Endothelial cell of umbilical vein (primary cell): ENCODE data around the gene IFIT1B.

Source experiments
- EZH2 ChIP-seq: IDR thresholded peaks from 2 replicates; pipeline ENCODE4 v1.6.1; 2012; ENCODE audit warnings: borderline replicate concordance, low read depth, mild to moderate bottlenecking, moderate library complexity, low read length, inconsistent platforms; ENCODE audit not compliant: severe bottlenecking
- FOS ChIP-seq: IDR thresholded peaks from 2 replicates; pipeline ENCODE4 v1.6.1; 2011; ENCODE audit warnings: mild to moderate bottlenecking, low read length, moderate library complexity, borderline replicate concordance; ENCODE audit not compliant: insufficient read depth
- JUN ChIP-seq: IDR thresholded peaks from 2 replicates; pipeline ENCODE4 v1.6.1; 2011; ENCODE audit warnings: borderline replicate concordance, low read depth; ENCODE audit not compliant: insufficient read length, insufficient read depth
- MYC ChIP-seq: IDR thresholded peaks from one replicate; pipeline ENCODE4 v1.6.1; 2011; ENCODE audit warnings: mild to moderate bottlenecking, low read depth, low read length
- POLR2A ChIP-seq: IDR thresholded peaks from 2 replicates; pipeline ENCODE4 v1.6.1; 2012; ENCODE audit warnings: low read depth, mild to moderate bottlenecking, control low read depth, low read length
- POLR2AphosphoS5 ChIP-seq: IDR thresholded peaks from 2 replicates; pipeline ENCODE4 v1.6.1; 2012; ENCODE audit warnings: low read depth, mild to moderate bottlenecking, control low read depth, low read length, moderate library complexity; ENCODE audit not compliant: insufficient read depth
- TF ChIP-seq, protein P1 (sequence below), 2 donors: IDR thresholded peaks; 1 replicate in 1 of 2; 2 replicates in 1 of 2; pipeline ENCODE4 v1.5.1; 2011; ENCODE audit warnings: low read length in 2 of 2, mild to moderate bottlenecking in 2 of 2, moderate library complexity in 2 of 2, control low read depth in 1 of 2, inconsistent platforms in 1 of 2, low read depth in 1 of 2; ENCODE audit not compliant: insufficient read depth in 1 of 2; ENCODE audit errors: extremely low read depth in 1 of 2
- TF ChIP-seq, protein P2 (sequence below): IDR thresholded peaks from 2 replicates; pipeline ENCODE4 v1.6.1; 2011; ENCODE audit not compliant: insufficient read depth, insufficient read length

DNA sequence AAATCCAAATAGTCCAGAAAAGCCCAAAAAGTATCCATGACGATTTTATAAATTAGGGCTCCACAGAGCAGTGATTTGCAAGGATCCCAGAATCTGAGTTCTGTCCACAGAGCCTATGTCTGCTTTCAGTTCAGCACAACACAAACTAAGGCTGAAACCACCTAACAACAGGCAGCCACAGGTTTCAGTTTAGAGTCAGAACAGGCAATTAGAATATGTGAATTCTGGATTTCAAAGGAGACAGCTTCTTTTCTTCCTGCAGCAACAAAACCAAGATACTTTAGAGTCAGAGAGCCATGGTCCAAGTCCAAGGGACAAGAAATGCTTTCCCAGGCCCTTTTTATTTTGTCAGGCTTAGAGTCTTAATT is 26.5 kb upstream of the IFIT1B start:
- TF ChIP-seq EZH2 (no peak), POLR2AphosphoS5 (no peak), POLR2A (no peak), FOS (no peak), MYC (no peak), JUN (no peak)
- TF ChIP-seq, protein P1, sequence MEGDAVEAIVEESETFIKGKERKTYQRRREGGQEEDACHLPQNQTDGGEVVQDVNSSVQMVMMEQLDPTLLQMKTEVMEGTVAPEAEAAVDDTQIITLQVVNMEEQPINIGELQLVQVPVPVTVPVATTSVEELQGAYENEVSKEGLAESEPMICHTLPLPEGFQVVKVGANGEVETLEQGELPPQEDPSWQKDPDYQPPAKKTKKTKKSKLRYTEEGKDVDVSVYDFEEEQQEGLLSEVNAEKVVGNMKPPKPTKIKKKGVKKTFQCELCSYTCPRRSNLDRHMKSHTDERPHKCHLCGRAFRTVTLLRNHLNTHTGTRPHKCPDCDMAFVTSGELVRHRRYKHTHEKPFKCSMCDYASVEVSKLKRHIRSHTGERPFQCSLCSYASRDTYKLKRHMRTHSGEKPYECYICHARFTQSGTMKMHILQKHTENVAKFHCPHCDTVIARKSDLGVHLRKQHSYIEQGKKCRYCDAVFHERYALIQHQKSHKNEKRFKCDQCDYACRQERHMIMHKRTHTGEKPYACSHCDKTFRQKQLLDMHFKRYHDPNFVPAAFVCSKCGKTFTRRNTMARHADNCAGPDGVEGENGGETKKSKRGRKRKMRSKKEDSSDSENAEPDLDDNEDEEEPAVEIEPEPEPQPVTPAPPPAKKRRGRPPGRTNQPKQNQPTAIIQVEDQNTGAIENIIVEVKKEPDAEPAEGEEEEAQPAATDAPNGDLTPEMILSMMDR (IDR thresholded peaks at IDR 0.05; ENCODE audit: extremely low read depth in 1 of 2, insufficient read depth in 1 of 2, low read depth in 1 of 2, low read length in 2 of 2): no peak
- TF ChIP-seq, protein P2, sequence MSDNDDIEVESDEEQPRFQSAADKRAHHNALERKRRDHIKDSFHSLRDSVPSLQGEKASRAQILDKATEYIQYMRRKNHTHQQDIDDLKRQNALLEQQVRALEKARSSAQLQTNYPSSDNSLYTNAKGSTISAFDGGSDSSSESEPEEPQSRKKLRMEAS: no peak
